PFSK-1 (cell line): ENCODE results near the gene IFNE.

Experiments used
- FOXP2 ChIP-seq: optimal IDR thresholded peaks from 2 replicates; pipeline ENCODE3; 2011; ENCODE audit warnings: borderline replicate concordance, control low read depth, inconsistent platforms; ENCODE audit not compliant: insufficient read depth; ENCODE audit errors: extremely low read length, extremely low read depth
- POLR2AphosphoS5 ChIP-seq: IDR thresholded peaks from 2 replicates; pipeline ENCODE4 v1.6.1; 2012; ENCODE audit warnings: low read depth, mild to moderate bottlenecking, control low read depth, low read length, moderate library complexity
- SIN3A ChIP-seq: IDR thresholded peaks from 2 replicates; pipeline ENCODE4 v1.6.1; 2012; ENCODE audit warnings: mild to moderate bottlenecking, low read length, moderate library complexity, borderline replicate concordance; ENCODE audit not compliant: insufficient read depth
- TAF1 ChIP-seq: IDR thresholded peaks from 2 replicates; pipeline ENCODE4 v1.6.1; 2012; ENCODE audit warnings: low read length, control low read depth, borderline replicate concordance; ENCODE audit not compliant: insufficient read depth
- TF ChIP-seq, protein P1 (sequence below), 2 experiments: IDR thresholded peaks; 2 replicates each; pipeline versions ENCODE4 v1.6.1 to v1.8.0; 2011 to 2012; ENCODE audit warnings: low read depth in 2 of 2, low read length in 2 of 2, control low read depth in 1 of 2, inconsistent platforms in 1 of 2, mild to moderate bottlenecking in 1 of 2, moderate library complexity in 1 of 2; ENCODE audit not compliant: insufficient read depth in 1 of 2

DNA sequence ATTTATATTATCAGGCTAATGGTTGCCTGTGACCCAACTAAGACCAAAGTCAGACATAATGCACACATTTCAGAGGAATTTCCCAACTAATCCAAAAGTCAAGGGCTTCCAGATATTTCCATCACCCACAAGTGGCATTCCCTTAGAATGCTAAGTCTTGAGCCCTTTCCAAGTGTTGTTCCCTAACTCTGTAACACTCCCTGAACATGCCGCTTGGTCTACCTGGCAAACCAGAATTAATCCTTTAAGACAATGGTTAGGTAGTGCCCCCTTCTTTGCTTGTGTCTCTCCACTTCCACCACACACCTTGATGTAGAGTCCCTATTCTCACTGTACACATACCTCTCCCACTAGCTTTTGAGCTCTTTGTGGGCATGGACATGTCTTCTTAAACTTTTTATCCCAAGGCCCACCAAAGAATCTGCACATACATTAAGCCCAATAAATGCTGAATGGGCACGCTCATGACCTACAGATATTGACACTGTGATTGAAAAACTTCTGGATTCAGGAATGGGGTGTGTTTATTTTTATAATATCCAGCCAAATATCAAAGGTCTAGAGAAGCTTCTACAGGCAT, 37.8 kb upstream of the IFNE start:
- TF ChIP-seq SIN3A (no peak), POLR2AphosphoS5 (no peak), TAF1 (no peak), FOXP2 (no peak)
- TF ChIP-seq, protein P1, sequence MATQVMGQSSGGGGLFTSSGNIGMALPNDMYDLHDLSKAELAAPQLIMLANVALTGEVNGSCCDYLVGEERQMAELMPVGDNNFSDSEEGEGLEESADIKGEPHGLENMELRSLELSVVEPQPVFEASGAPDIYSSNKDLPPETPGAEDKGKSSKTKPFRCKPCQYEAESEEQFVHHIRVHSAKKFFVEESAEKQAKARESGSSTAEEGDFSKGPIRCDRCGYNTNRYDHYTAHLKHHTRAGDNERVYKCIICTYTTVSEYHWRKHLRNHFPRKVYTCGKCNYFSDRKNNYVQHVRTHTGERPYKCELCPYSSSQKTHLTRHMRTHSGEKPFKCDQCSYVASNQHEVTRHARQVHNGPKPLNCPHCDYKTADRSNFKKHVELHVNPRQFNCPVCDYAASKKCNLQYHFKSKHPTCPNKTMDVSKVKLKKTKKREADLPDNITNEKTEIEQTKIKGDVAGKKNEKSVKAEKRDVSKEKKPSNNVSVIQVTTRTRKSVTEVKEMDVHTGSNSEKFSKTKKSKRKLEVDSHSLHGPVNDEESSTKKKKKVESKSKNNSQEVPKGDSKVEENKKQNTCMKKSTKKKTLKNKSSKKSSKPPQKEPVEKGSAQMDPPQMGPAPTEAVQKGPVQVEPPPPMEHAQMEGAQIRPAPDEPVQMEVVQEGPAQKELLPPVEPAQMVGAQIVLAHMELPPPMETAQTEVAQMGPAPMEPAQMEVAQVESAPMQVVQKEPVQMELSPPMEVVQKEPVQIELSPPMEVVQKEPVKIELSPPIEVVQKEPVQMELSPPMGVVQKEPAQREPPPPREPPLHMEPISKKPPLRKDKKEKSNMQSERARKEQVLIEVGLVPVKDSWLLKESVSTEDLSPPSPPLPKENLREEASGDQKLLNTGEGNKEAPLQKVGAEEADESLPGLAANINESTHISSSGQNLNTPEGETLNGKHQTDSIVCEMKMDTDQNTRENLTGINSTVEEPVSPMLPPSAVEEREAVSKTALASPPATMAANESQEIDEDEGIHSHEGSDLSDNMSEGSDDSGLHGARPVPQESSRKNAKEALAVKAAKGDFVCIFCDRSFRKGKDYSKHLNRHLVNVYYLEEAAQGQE (IDR thresholded peaks at IDR 0.05; ENCODE audit: insufficient read depth in 1 of 2, low read depth in 2 of 2, low read length in 2 of 2) = no peak
